Aortic smooth muscle cell (primary cell): ENCODE data around the gene GRIK1. TPM values are rescaled to one million over a fixed set of nuclear protein-coding genes. Genes with fewer than 3 reads are reported as not detected.

ENCODE experiments used
- total RNA-seq: library from RNA; depleted of rRNA; stranded (reverse); fragments of >200 nt; gene quantifications from 2 replicates; pipeline ENCODE4 v1.2.3, GENCODE V29; 2014

Gene GRIK1
- total RNA-seq: 0.12 and 0.13 TPM in 2 replicates

DNA sequence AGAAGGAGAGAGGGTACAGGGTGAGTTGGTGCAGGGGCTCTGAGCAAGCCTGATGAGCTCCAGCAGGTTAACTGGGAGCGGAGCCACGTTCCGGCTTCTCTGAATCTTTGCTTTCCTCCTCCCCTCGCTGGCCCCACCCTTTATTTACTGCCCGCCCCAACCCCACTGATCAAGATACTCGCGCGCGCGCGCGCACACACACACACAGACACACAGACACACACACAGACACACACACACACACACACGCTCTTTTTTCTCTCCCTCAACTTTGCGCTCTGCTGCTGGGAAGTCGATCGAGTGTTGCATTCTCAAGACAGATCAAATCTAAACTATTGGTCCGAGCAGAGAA, at the start of gene GRIK1:
Gene GRIK1, minus strand, starts transcription at position 73 of the 352 bp plus-strand sequence.

Other genes with a start within 250 kb of the GRIK1 start
- not detected in 2 replicates for gene CLDN17, start 226.8 kb upstream of the GRIK1 start, total RNA-seq